Astrocyte (in vitro differentiated cells and primary cell): ENCODE results near the gene GAD1. TPM values are rescaled to one million over a fixed set of nuclear protein-coding genes. Genes with fewer than 3 reads are reported as not detected.

Source experiments
- DNase-seq: peaks from one replicate; pipeline ENCODE4 v3.0.0-alpha.2; 2010; ENCODE audit warnings: low read depth
- FAIRE-seq: peaks from 2 replicates; lab custom pipeline; 2011; peaks lifted over from hg19 to GRCh38; lab: Jason Lieb, UNC
- H2AFZ ChIP-seq: 2 replicates; pipeline ENCODE4 v1.6.0; 2012; ENCODE audit warnings: low read depth, low read length, inconsistent platforms
- H3K27ac ChIP-seq: 2 replicates; pipeline ENCODE4 v1.5.1; 2011; ENCODE audit warnings: low read depth, low read length, inconsistent platforms
- H3K27me3 ChIP-seq: 2 replicates; pipeline ENCODE4 v1.6.0; 2011; ENCODE audit warnings: low read length, inconsistent platforms; ENCODE audit not compliant: insufficient read depth
- H3K36me3 ChIP-seq: 2 replicates; pipeline ENCODE4 v1.5.1; 2011; ENCODE audit warnings: low read length, inconsistent platforms; ENCODE audit not compliant: insufficient read depth
- H3K4me1 ChIP-seq: 2 replicates; pipeline ENCODE4 v1.5.1; 2011; ENCODE audit warnings: low read length, inconsistent platforms; ENCODE audit not compliant: insufficient read depth
- H3K4me2 ChIP-seq: 2 replicates; pipeline ENCODE4 v1.6.0; 2012; ENCODE audit warnings: low read length, inconsistent platforms
- H3K4me3 ChIP-seq: 2 replicates; pipeline ENCODE4 v1.5.1; 2011; ENCODE audit warnings: low read depth, mild to moderate bottlenecking, low read length, inconsistent platforms; ENCODE audit not compliant: insufficient read depth
- H3K79me2 ChIP-seq: 2 replicates; pipeline ENCODE4 v1.6.0; 2012; ENCODE audit warnings: mild to moderate bottlenecking, low read length, inconsistent platforms; ENCODE audit not compliant: insufficient read depth
- H3K9ac ChIP-seq: 2 replicates; pipeline ENCODE4 v1.6.0; 2012; ENCODE audit warnings: mild to moderate bottlenecking, low read length, inconsistent platforms
- H3K9me3 ChIP-seq: 2 replicates; pipeline ENCODE4 v1.5.1; 2012; ENCODE audit warnings: low read depth, mild to moderate bottlenecking, low read length, inconsistent platforms; ENCODE audit not compliant: insufficient read depth
- H4K20me1 ChIP-seq: 2 replicates; pipeline ENCODE4 v1.6.0; 2012; ENCODE audit warnings: low read length, inconsistent platforms; ENCODE audit not compliant: insufficient read depth
- H3K27ac Mint-ChIP-seq: one replicate; pipeline ENCODE4 v1.8.0; 2021; ENCODE audit warnings: mild to moderate bottlenecking, mixed read lengths; ENCODE audit not compliant: unreplicated experiment
- H3K27me3 Mint-ChIP-seq: one replicate; pipeline ENCODE4 v1.8.0; 2021; ENCODE audit warnings: low read depth, mixed read lengths; ENCODE audit not compliant: unreplicated experiment
- H3K36me3 Mint-ChIP-seq: one replicate; pipeline ENCODE4 v1.8.0; 2021; ENCODE audit warnings: low read depth, mixed read lengths; ENCODE audit not compliant: unreplicated experiment
- H3K4me1 Mint-ChIP-seq: one replicate; pipeline ENCODE4 v1.8.0; 2021; ENCODE audit warnings: low read depth, mixed read lengths; ENCODE audit not compliant: unreplicated experiment
- H3K4me3 Mint-ChIP-seq: one replicate; pipeline ENCODE4 v1.8.0; 2021; ENCODE audit warnings: mild to moderate bottlenecking, moderate library complexity, mixed read lengths; ENCODE audit not compliant: unreplicated experiment
- H3K9me3 Mint-ChIP-seq: one replicate; pipeline ENCODE4 v1.8.0; 2021; ENCODE audit warnings: mild to moderate bottlenecking, mixed read lengths; ENCODE audit not compliant: unreplicated experiment
- EZH2 ChIP-seq: IDR thresholded peaks from 2 replicates; pipeline ENCODE4 v1.6.1; 2012; ENCODE audit warnings: mild to moderate bottlenecking, low read length, inconsistent platforms; ENCODE audit not compliant: insufficient read depth
- total RNA-seq: library from RNA; stranded (reverse); gene quantifications from 2 replicates; pipeline ENCODE4 v1.2.1, GENCODE V29; 2021
- TF ChIP-seq, protein P1 (sequence below): IDR thresholded peaks from 2 replicates; pipeline ENCODE4 v1.5.1; 2011; ENCODE audit warnings: low read depth, mild to moderate bottlenecking, inconsistent platforms, low read length, moderate library complexity; ENCODE audit not compliant: insufficient read depth

Gene GAD1
- total RNA-seq, 1 donor from 2014 or later = 4.5 TPM

DNA sequence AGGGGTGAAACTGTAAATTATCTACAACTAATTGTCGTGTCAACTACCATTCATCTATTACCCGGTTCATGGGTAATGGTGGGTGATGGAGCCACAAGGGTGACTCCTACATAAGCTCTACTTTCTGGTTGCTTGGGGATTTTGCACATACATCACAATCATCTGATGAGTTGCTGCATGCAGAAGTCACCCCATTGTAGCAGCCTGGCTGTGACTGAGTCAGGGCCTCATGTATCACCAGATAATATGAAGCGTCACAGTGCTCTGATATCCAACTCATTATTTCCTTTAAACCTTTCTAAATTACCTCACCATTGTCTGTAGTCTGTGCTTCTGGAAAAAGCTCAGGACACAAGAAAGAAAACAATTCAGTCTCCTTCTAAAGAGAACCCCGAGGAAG is 79.9 kb downstream of the GAD1 start:
- Histone ChIP-seq H3K79me2 (no peaks in the 10 kb centered on the region), H3K27ac (no peak overlapping the region), H3K4me3 (no peak overlapping the region), H3K9ac (no peak overlapping the region), H4K20me1 (no peaks in the 10 kb centered on the region), H3K4me2 (no peak overlapping the region), H3K27me3 (no peaks in the 10 kb centered on the region), H3K4me1 (no peaks in the 10 kb centered on the region), H3K36me3 (no peaks in the 10 kb centered on the region), H3K9me3 (no peaks in the 10 kb centered on the region), H2AFZ (no peak overlapping the region)
- TF ChIP-seq EZH2 = no peak
- TF ChIP-seq, protein P1, sequence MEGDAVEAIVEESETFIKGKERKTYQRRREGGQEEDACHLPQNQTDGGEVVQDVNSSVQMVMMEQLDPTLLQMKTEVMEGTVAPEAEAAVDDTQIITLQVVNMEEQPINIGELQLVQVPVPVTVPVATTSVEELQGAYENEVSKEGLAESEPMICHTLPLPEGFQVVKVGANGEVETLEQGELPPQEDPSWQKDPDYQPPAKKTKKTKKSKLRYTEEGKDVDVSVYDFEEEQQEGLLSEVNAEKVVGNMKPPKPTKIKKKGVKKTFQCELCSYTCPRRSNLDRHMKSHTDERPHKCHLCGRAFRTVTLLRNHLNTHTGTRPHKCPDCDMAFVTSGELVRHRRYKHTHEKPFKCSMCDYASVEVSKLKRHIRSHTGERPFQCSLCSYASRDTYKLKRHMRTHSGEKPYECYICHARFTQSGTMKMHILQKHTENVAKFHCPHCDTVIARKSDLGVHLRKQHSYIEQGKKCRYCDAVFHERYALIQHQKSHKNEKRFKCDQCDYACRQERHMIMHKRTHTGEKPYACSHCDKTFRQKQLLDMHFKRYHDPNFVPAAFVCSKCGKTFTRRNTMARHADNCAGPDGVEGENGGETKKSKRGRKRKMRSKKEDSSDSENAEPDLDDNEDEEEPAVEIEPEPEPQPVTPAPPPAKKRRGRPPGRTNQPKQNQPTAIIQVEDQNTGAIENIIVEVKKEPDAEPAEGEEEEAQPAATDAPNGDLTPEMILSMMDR = no peak
- DNase-seq (no peak), FAIRE-seq (no peak)
- Mint-ChIP-seq H3K4me1 (no peaks in the 10 kb centered on the region), H3K27me3 (peaks cover 4% of the 10 kb centered on the region), H3K4me3 (no peak overlapping the region), H3K27ac (no peak overlapping the region), H3K9me3 (no peaks in the 10 kb centered on the region), H3K36me3 (no peaks in the 10 kb centered on the region)

DNA sequence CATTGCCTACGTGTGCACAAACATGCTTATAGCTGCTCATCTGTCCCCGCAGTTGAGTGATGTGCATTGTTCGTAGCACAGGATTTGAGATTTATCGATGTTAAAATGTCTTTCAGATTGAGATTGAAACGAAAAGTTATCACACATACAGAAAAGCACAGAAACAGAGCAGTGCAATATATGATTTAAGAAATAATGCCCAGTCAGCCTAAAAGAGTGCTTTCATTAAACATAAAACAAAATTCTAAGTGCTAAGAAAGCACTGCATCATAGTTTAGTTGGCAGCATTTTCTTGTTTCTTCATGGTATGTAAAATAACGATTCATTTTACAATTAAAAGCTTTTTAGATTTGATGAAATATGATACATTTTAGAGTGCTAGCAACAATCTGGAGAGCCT is 80.4 kb downstream of the GAD1 start:
- no peaks in the 10 kb centered on the region for H3K9me3 Mint-ChIP-seq
- H3K27ac Mint-ChIP-seq = no peak overlapping the region
- peaks cover 4% of the 10 kb centered on the region for H3K27me3 Mint-ChIP-seq
- H3K4me2 ChIP-seq = no peak overlapping the region
- H3K4me1 ChIP-seq = no peaks in the 10 kb centered on the region
- H3K9me3 ChIP-seq = no peaks in the 10 kb centered on the region
- H3K4me1 Mint-ChIP-seq = no peaks in the 10 kb centered on the region
- no peaks in the 10 kb centered on the region for H3K36me3 Mint-ChIP-seq
- H3K36me3 ChIP-seq = no peaks in the 10 kb centered on the region
- no peak overlapping the region for H2AFZ ChIP-seq
- no peak overlapping the region for H3K4me3 Mint-ChIP-seq
- no peaks in the 10 kb centered on the region for H3K79me2 ChIP-seq
- H3K9ac ChIP-seq = no peak overlapping the region
- H4K20me1 ChIP-seq = no peaks in the 10 kb centered on the region
- no peak overlapping the region for H3K27ac ChIP-seq
- no peaks in the 10 kb centered on the region for H3K27me3 ChIP-seq
- no peak overlapping the region for H3K4me3 ChIP-seq
- DNase-seq (no peak), FAIRE-seq (no peak)
- TF ChIP-seq, protein P1 = no peak
- no peak for TF ChIP-seq EZH2

- no peaks in the 10 kb centered on the region for H3K4me1 ChIP-seq
- Mint-ChIP-seq H3K36me3 (peaks cover 5% of the 10 kb centered on the region), H3K27ac (no peak overlapping the region), H3K9me3 (peaks cover 22% of the 10 kb centered on the region), H3K4me3 (no peak overlapping the region), H3K4me1 (no peaks in the 10 kb centered on the region), H3K27me3 (no peaks in the 10 kb centered on the region)
- no peaks in the 10 kb centered on the region for H3K79me2 ChIP-seq
- H3K4me3 ChIP-seq = no peak overlapping the region
- H2AFZ ChIP-seq = no peak overlapping the region
- no peak overlapping the region for H3K9ac ChIP-seq
- TF ChIP-seq, protein P1 = no peak
- no peak for TF ChIP-seq EZH2
- H3K4me2 ChIP-seq = no peak overlapping the region
- no peaks in the 10 kb centered on the region for H3K9me3 ChIP-seq
- FAIRE-seq (no peak), DNase-seq (no peak)
- H3K36me3 ChIP-seq = no peaks in the 10 kb centered on the region
- H3K27ac ChIP-seq = no peak overlapping the region
- H4K20me1 ChIP-seq = no peaks in the 10 kb centered on the region
- no peaks in the 10 kb centered on the region for H3K27me3 ChIP-seq
Observed at GRCh38 chr2:170905864-170906263, 89.2 kb downstream of the GAD1 start.

Other genes with a start within 250 kb of the GAD1 start
- 0.11 TPM in 1 of 2 replicates, not detected in the other for gene SP5, start 101.5 kb upstream of the GAD1 start, total RNA-seq
- 1.7 and 1.9 TPM in 2 replicates for gene ERICH2, start 46.5 kb upstream of the GAD1 start, total RNA-seq
- gene GORASP2, start 112.4 kb downstream of the GAD1 start, total RNA-seq = 116 and 127 TPM in 2 replicates